Measurements from ENCODE around the gene CFAP65. TPM values are rescaled to one million over a fixed set of nuclear protein-coding genes. Genes with fewer than 3 reads are reported as not detected.

CFAP65 gene
- total and polyA plus RNA-seq, 2 of the 4 experiments (the other 2 are of a cell fraction), result not detected

DNA sequence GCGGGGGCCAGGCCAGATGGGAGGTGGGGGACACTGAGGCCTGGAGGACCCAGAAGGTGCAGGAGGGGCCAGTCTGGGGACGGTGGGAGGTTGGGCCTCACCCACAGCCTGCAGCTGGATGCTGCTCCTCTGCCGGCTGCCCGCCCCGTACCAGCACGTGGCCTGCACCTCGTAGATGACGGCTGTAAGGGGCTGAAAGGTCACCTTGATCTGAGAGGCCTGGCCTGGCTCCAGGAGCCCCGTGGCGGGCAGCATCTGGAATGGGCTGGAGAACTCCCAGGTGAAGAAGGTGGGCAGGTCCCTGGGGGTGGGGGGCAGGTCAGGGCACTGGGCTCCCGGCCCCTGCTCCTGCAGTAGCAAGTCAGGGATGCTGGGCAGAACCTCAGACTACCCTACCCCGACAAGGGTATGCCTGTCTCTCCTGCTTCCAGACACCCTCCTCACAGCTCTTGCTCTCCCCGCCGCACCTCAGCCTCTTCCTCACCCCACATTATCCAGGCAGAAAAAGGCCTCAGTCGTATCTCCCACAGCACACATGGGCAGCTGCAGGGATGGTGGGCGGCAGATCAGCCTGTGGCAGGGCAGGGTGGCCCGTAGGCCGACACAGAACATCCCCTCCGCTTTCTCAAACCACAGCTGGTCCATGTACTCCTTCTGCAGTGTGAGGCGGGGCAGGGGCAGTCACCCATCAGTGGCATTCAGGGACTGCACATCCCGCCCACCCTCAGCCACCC is 10.1 kb downstream of the CFAP65 start:
- intact Hi-C loops (cut with micrococcal nuclease), result no loop called here
- in situ Hi-C loops (cut with MboI; ENCODE audit: low sequenced_read_pairs), result no loop called here

More for the DNA sequence above, 10.1 kb downstream of the CFAP65 start:
- no peaks in the 10 kb centered on the region for H3K9me1 ChIP-seq (ENCODE audit: insufficient read depth, low read length)
- H2AK5ac ChIP-seq (ENCODE audit: low read depth, low read length), result no peak overlapping the region
- no peak overlapping the region for H3K4ac ChIP-seq (ENCODE audit: low read depth, low read length)
- CTCF ChIA-PET, result interaction anchor here (1.6 kb wide), 1 partner anchor 119 kb away, joined by 9 read pairs; no protein-coding TSS in a partner anchor
- H3K27me3 ChIP-seq (ENCODE audit: control insufficient read depth, insufficient read depth, low read length), result peaks cover 44% of the 10 kb centered on the region
- H4K91ac ChIP-seq (ENCODE audit: insufficient read depth, low read depth, low read length), result no peak overlapping the region
- no peak for ATAC-seq (ENCODE audit: low read depth)
- no peak overlapping the region for H2AFZ ChIP-seq (replicated peaks; ENCODE audit: low read length, poor library complexity)
- no peak overlapping the region for H2BK5ac ChIP-seq (ENCODE audit: low read depth, low read length, poor library complexity, severe bottlenecking)
- no peak overlapping the region for H4K8ac ChIP-seq (ENCODE audit: low read depth in 2 of 2, low read length in 2 of 2)
- no peak overlapping the region for H2BK15ac ChIP-seq (ENCODE audit: low read depth, low read length)
- no peak overlapping the region for H3K4me3 ChIP-seq (ENCODE audit: insufficient read depth, low read depth, low read length)
- no peak overlapping the region for H3K18ac ChIP-seq (ENCODE audit: low read depth, low read length)
- H3K79me1 ChIP-seq (ENCODE audit: low read depth in 1 of 2, low read length in 2 of 2), result no peaks in the 10 kb centered on the region
- BruUV-seq (replicated peaks), result no TSS peak
- no peaks in the 10 kb centered on the region for H3K9me3 ChIP-seq (ENCODE audit: control insufficient read depth, insufficient read depth, low read length)
- TF ChIP-seq, protein P1, sequence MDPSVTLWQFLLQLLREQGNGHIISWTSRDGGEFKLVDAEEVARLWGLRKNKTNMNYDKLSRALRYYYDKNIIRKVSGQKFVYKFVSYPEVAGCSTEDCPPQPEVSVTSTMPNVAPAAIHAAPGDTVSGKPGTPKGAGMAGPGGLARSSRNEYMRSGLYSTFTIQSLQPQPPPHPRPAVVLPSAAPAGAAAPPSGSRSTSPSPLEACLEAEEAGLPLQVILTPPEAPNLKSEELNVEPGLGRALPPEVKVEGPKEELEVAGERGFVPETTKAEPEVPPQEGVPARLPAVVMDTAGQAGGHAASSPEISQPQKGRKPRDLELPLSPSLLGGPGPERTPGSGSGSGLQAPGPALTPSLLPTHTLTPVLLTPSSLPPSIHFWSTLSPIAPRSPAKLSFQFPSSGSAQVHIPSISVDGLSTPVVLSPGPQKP (IDR thresholded peaks at IDR 0.05; ENCODE audit: borderline replicate concordance, low read depth, low read length), result no peak
- TF ChIP-seq POLR2A (IDR thresholded peaks at IDR 0.05; ENCODE audit: low read depth, low read length), result no peak
- TF ChIP-seq MXI1 (IDR thresholded peaks at IDR 0.05; ENCODE audit: borderline replicate concordance, low read depth, low read length), result no peak
- no peak for TF ChIP-seq RCOR1 (IDR thresholded peaks at IDR 0.05; ENCODE audit: insufficient replicate concordance, low read length)
- no peak for TF ChIP-seq RAD21 (IDR thresholded peaks at IDR 0.05; ENCODE audit: low read length)
- TF ChIP-seq, protein P2, sequence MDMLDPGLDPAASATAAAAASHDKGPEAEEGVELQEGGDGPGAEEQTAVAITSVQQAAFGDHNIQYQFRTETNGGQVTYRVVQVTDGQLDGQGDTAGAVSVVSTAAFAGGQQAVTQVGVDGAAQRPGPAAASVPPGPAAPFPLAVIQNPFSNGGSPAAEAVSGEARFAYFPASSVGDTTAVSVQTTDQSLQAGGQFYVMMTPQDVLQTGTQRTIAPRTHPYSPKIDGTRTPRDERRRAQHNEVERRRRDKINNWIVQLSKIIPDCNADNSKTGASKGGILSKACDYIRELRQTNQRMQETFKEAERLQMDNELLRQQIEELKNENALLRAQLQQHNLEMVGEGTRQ (IDR thresholded peaks at IDR 0.05; ENCODE audit: low read depth, low read length), result no peak
- no peak for TF ChIP-seq SMC3 (IDR thresholded peaks at IDR 0.05; ENCODE audit: low read depth, low read length)
- no peak for TF ChIP-seq BHLHE40 (IDR thresholded peaks at IDR 0.05; ENCODE audit: low read depth, low read length)
- TF ChIP-seq RFX5 (IDR thresholded peaks at IDR 0.05; ENCODE audit: low read depth, low read length), result no peak
- no peak for TF ChIP-seq MAFK (IDR thresholded peaks at IDR 0.05; ENCODE audit: low read depth, low read length)
- no peak for TF ChIP-seq CHD1 (IDR thresholded peaks at IDR 0.05; ENCODE audit: low read depth, low read length)
- TF ChIP-seq, protein P3, sequence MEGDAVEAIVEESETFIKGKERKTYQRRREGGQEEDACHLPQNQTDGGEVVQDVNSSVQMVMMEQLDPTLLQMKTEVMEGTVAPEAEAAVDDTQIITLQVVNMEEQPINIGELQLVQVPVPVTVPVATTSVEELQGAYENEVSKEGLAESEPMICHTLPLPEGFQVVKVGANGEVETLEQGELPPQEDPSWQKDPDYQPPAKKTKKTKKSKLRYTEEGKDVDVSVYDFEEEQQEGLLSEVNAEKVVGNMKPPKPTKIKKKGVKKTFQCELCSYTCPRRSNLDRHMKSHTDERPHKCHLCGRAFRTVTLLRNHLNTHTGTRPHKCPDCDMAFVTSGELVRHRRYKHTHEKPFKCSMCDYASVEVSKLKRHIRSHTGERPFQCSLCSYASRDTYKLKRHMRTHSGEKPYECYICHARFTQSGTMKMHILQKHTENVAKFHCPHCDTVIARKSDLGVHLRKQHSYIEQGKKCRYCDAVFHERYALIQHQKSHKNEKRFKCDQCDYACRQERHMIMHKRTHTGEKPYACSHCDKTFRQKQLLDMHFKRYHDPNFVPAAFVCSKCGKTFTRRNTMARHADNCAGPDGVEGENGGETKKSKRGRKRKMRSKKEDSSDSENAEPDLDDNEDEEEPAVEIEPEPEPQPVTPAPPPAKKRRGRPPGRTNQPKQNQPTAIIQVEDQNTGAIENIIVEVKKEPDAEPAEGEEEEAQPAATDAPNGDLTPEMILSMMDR (conservative IDR thresholded peaks at IDR 0.05; ENCODE audit: low read depth, low read length), result no peak
- no peak for TF ChIP-seq CEBPB (IDR thresholded peaks at IDR 0.05; ENCODE audit: low read depth, low read length)
- TF ChIP-seq NFE2L2 (IDR thresholded peaks at IDR 0.05; ENCODE audit: low read depth, low read length), result no peak
- TF ChIP-seq FOS (IDR thresholded peaks at IDR 0.05; ENCODE audit: low read depth, low read length), result no peak
- no peak for TF ChIP-seq MAZ (IDR thresholded peaks at IDR 0.05; ENCODE audit: borderline replicate concordance, low read depth, low read length)
- 0 out of 2 replicates have a peak, but pooled peaks cover 8% of the 10 kb centered on the region for H4K20me1 ChIP-seq (ENCODE audit: insufficient read depth, low read length)
- H3K9ac ChIP-seq (ENCODE audit: low read depth, low read length), result no peak overlapping the region
- H3K14ac ChIP-seq (replicated peaks; ENCODE audit: low read depth, low read length), result no peak overlapping the region
- dilution Hi-C loops (cut with HindIII; ENCODE audit: low sequenced_read_pairs, unreplicated experiment), result no loop called here
- DNase-seq, result no peak
- H3K27ac ChIP-seq (ENCODE audit: insufficient read depth, low read length), result no peak overlapping the region
- H2BK20ac ChIP-seq (ENCODE audit: low read depth, low read length), result no peak overlapping the region
- H3K23ac ChIP-seq (ENCODE audit: low read depth, low read length), result no peak overlapping the region
- 62% methylated on average over 12 of the region's 21 CpGs; no CpG with 5 or more reads in 1 of the 2 experiments for WGBS, 2 experiments (ENCODE audit: extremely low coverage in 2 of 2, insufficient read length in 1 of 2)
- H3K4me1 ChIP-seq (ENCODE audit: control insufficient read depth, insufficient read depth, low read length), result no peaks in the 10 kb centered on the region
- H3K4me2 ChIP-seq (ENCODE audit: low read depth, low read length), result no peak overlapping the region
- no peak overlapping the region for H2BK120ac ChIP-seq (ENCODE audit: low read depth, low read length)
- no peak overlapping the region for H4K5ac ChIP-seq (ENCODE audit: low read depth, low read length)
- no peak overlapping the region for H2AK9ac ChIP-seq (replicated peaks; ENCODE audit: low read depth, low read length, poor library complexity)
- POLR2A ChIA-PET (ENCODE audit: unreplicated experiment), result no interaction called here
- H3K36me3 ChIP-seq (ENCODE audit: control insufficient read depth, insufficient read depth, low read length), result no peaks in the 10 kb centered on the region
- H3K56ac ChIP-seq (ENCODE audit: extremely low read depth, insufficient read depth, low read length), result no peak overlapping the region

Measured in IMR-90 (cell line).